WTC11 (cell line): ENCODE results near the gene RGL1.

Experiments used
- CTCF ChIP-seq: fragments of 200-600 bp; IDR thresholded peaks from 2 replicates; pipeline ENCODE4 v1.8.0; 2022; ENCODE audit warnings: antibody characterized with exemption
- E2F4 ChIP-seq: sonication (generic); formaldehyde crosslinking; IDR thresholded peaks from 2 replicates; pipeline ENCODE4 v1.8.1; 2022; ENCODE audit warnings: low read depth, mild to moderate bottlenecking, moderate library complexity, missing genetic modification reagents, borderline replicate concordance
- E2F5 ChIP-seq: sonication (generic); formaldehyde crosslinking; IDR thresholded peaks from 2 replicates; pipeline ENCODE4 v1.8.1; 2022; ENCODE audit warnings: mild to moderate bottlenecking, moderate library complexity, missing genetic modification reagents
- EMX1 ChIP-seq: fragments of 250-450 bp; sonication (Bioruptor Pico); IDR thresholded peaks from 2 replicates; pipeline ENCODE4 v1.8.0; 2021; ENCODE audit warnings: mild to moderate bottlenecking
- FOXJ3 ChIP-seq: sonication (generic); formaldehyde crosslinking; IDR thresholded peaks from 2 replicates; pipeline ENCODE4 v1.9.0; 2021; ENCODE audit warnings: missing genetic modification reagents, mild to moderate bottlenecking, borderline replicate concordance
- GTF2I ChIP-seq: fragments of 250-450 bp; sonication (Bioruptor Pico); conservative IDR thresholded peaks from 2 replicates; pipeline ENCODE4 v1.4.0; 2021; ENCODE audit warnings: mild to moderate bottlenecking
- HMGA2 ChIP-seq: fragments of 250-450 bp; sonication (Bioruptor Pico); IDR thresholded peaks from 2 replicates; pipeline ENCODE4 v1.4.0; 2021; ENCODE audit warnings: mild to moderate bottlenecking, moderate library complexity
- IRF2 ChIP-seq: sonication (generic); formaldehyde crosslinking; IDR thresholded peaks from 2 replicates; pipeline ENCODE4 v1.8.0; 2022; ENCODE audit warnings: low read depth, missing genetic modification reagents, borderline replicate concordance
- SP1 ChIP-seq: sonication (generic); formaldehyde crosslinking; conservative IDR thresholded peaks from 2 replicates; pipeline ENCODE4 v1.8.1; 2022; ENCODE audit warnings: missing genetic modification reagents
- TEAD1 ChIP-seq: sonication (generic); formaldehyde crosslinking; IDR thresholded peaks from 2 replicates; pipeline ENCODE4 v1.8.0; 2022; ENCODE audit warnings: mild to moderate bottlenecking, missing genetic modification reagents
- USF1 ChIP-seq: sonication (generic); formaldehyde crosslinking; IDR thresholded peaks from 2 replicates; pipeline ENCODE4 v1.8.0; 2022; ENCODE audit warnings: mild to moderate bottlenecking, missing genetic modification reagents
- USF2 ChIP-seq: sonication (generic); formaldehyde crosslinking; IDR thresholded peaks from 2 replicates; pipeline ENCODE4 v1.8.1; 2023; ENCODE audit warnings: mild to moderate bottlenecking, missing genetic modification reagents, moderate library complexity
- ZBTB43 ChIP-seq: sonication (generic); formaldehyde crosslinking; IDR thresholded peaks from 2 replicates; pipeline ENCODE4 v1.8.1; 2023; ENCODE audit warnings: mild to moderate bottlenecking, missing genetic modification reagents

- TF ChIP-seq USF1 (CRISPR knock-in tag): no peak
- TF ChIP-seq ZBTB43 (CRISPR knock-in tag): no peak
- no peak for TF ChIP-seq HMGA2 (CRISPR knock-in tag)
- no peak for TF ChIP-seq CTCF
- no peak for TF ChIP-seq FOXJ3 (CRISPR knock-in tag)
- no peak for TF ChIP-seq EMX1 (CRISPR knock-in tag)
- TF ChIP-seq TEAD1: no peak
- no peak for TF ChIP-seq E2F5 (CRISPR knock-in tag)
- TF ChIP-seq USF2 (CRISPR knock-in tag): no peak
- TF ChIP-seq GTF2I (CRISPR knock-in tag): no peak
- TF ChIP-seq IRF2 (CRISPR knock-in tag): no peak
- no peak for TF ChIP-seq SP1 (CRISPR knock-in tag)
- TF ChIP-seq E2F4 (CRISPR knock-in tag): no peak
These were observed 26.9 kb upstream of the RGL1 start for GRCh38 chr1:183778045-183778444.
